WTC11 (cell line): ENCODE measurements around the gene RBPMS2. TPM values are rescaled to one million over a fixed set of nuclear protein-coding genes. Genes with fewer than 3 reads are reported as not detected.

Source experiments
- ATAC-seq: fragments of 200-7000 bp; cut with Tn5 transposase; 2 replicates; pipeline ENCODE4 v1.10.0; 2021; ENCODE audit warnings: mild to moderate bottlenecking, moderate library complexity
- CTCF ChIA-PET: fragments of 300-600 bp; sonication (Branson Sonifier 250); formaldehyde crosslinking; loops from one replicate; lab custom pipeline; 2021; ENCODE audit warnings: antibody characterized with exemption; lab: Charles Lee
- POLR2A ChIA-PET: fragments of 350-600 bp; sonication (Branson Sonifier 250); formaldehyde crosslinking; loops from one replicate; lab custom pipeline; 2021; ENCODE audit warnings: antibody characterized with exemption; lab: Charles Lee
- DNase-seq: peaks from one replicate; pipeline ENCODE4 v3.0.0; 2021; ENCODE audit warnings: low spot score
- H3K27ac Mint-ChIP-seq: 2 replicates; pipeline ENCODE4 v1.8.0; 2021; ENCODE audit warnings: mixed read lengths
- H3K27me3 Mint-ChIP-seq: 2 replicates; pipeline ENCODE4 v1.8.0; 2021; ENCODE audit warnings: low read depth, mild to moderate bottlenecking, moderate library complexity, mixed read lengths
- H3K36me3 Mint-ChIP-seq: 2 replicates; pipeline ENCODE4 v1.8.0; 2021; ENCODE audit warnings: mixed read lengths
- H3K4me1 Mint-ChIP-seq: 2 replicates; pipeline ENCODE4 v1.8.0; 2022; ENCODE audit warnings: mixed read lengths
- H3K4me3 Mint-ChIP-seq: 2 replicates; pipeline ENCODE4 v1.8.0; 2021; ENCODE audit warnings: mild to moderate bottlenecking, moderate library complexity, mixed read lengths
- H3K9me3 Mint-ChIP-seq: 2 replicates; pipeline ENCODE4 v1.8.0; 2021; ENCODE audit warnings: mixed read lengths
- AFF4 ChIP-seq: sonication (generic); formaldehyde crosslinking; IDR thresholded peaks from 2 replicates; pipeline ENCODE4 v1.8.1; 2023; ENCODE audit warnings: mild to moderate bottlenecking, missing genetic modification reagents, borderline replicate concordance
- AR ChIP-seq: fragments of 250-450 bp; sonication (Bioruptor Pico); IDR thresholded peaks from 2 replicates; pipeline ENCODE4 v1.9.0; 2021; ENCODE audit warnings: mild to moderate bottlenecking
- CDX4 ChIP-seq: fragments of 250-450 bp; sonication (Bioruptor Pico); IDR thresholded peaks from 2 replicates; pipeline ENCODE4 v1.9.0; 2021; ENCODE audit warnings: moderate library complexity, mild to moderate bottlenecking, inconsistent platforms, borderline replicate concordance
- ELF4 ChIP-seq: sonication (generic); formaldehyde crosslinking; IDR thresholded peaks from 2 replicates; pipeline ENCODE4 v1.8.1; 2022; ENCODE audit warnings: low read depth, mild to moderate bottlenecking, moderate library complexity, missing genetic modification reagents
- FOXK1 ChIP-seq: sonication (generic); formaldehyde crosslinking; IDR thresholded peaks from 2 replicates; pipeline ENCODE4 v1.8.0; 2022; ENCODE audit warnings: mild to moderate bottlenecking, moderate library complexity, missing genetic modification reagents
- GTF2I ChIP-seq: fragments of 250-450 bp; sonication (Bioruptor Pico); conservative IDR thresholded peaks from 2 replicates; pipeline ENCODE4 v1.4.0; 2021; ENCODE audit warnings: mild to moderate bottlenecking
- NFE2L1 ChIP-seq: sonication (generic); formaldehyde crosslinking; IDR thresholded peaks from 2 replicates; pipeline ENCODE4 v1.8.1; 2023; ENCODE audit warnings: missing genetic modification reagents
- NR1H2 ChIP-seq: sonication (generic); formaldehyde crosslinking; IDR thresholded peaks from 2 replicates; pipeline ENCODE4 v1.9.0; 2021; ENCODE audit warnings: mild to moderate bottlenecking, moderate library complexity, missing genetic modification reagents
- SMAD3 ChIP-seq: sonication (generic); formaldehyde crosslinking; IDR thresholded peaks from 2 replicates; pipeline ENCODE4 v1.8.0; 2022; ENCODE audit warnings: missing genetic modification reagents, mild to moderate bottlenecking, borderline replicate concordance
- SOX15 ChIP-seq: fragments of 250-450 bp; sonication (Bioruptor Pico); IDR thresholded peaks from 2 replicates; pipeline ENCODE4 v1.9.0; 2021; ENCODE audit warnings: mild to moderate bottlenecking
- TCF7 ChIP-seq: sonication (generic); formaldehyde crosslinking; IDR thresholded peaks from 2 replicates; pipeline ENCODE4 v1.8.0; 2022; ENCODE audit warnings: mild to moderate bottlenecking, low read depth, missing genetic modification reagents, moderate library complexity
- TEAD1 ChIP-seq: sonication (generic); formaldehyde crosslinking; IDR thresholded peaks from 2 replicates; pipeline ENCODE4 v1.8.0; 2022; ENCODE audit warnings: mild to moderate bottlenecking, missing genetic modification reagents
- TEAD4 ChIP-seq: sonication (generic); formaldehyde crosslinking; IDR thresholded peaks from 2 replicates; pipeline ENCODE4 v1.8.0; 2022; ENCODE audit warnings: mild to moderate bottlenecking, missing genetic modification reagents
- ZNF121 ChIP-seq: sonication (generic); formaldehyde crosslinking; IDR thresholded peaks from 2 replicates; pipeline ENCODE4 v1.8.0; 2023; ENCODE audit warnings: missing genetic modification reagents
- total RNA-seq: library from RNA; stranded (reverse); gene quantifications from 3 replicates; pipeline ENCODE4 v1.2.3, GENCODE V29; 2021
- TF ChIP-seq, protein P1 (sequence below): sonication (generic); formaldehyde crosslinking; IDR thresholded peaks from 2 replicates; pipeline ENCODE4 v1.8.0; 2023; ENCODE audit warnings: mild to moderate bottlenecking, missing genetic modification reagents
- TF ChIP-seq, protein P2 (sequence below): sonication (generic); formaldehyde crosslinking; IDR thresholded peaks from 2 replicates; pipeline ENCODE4 v1.8.0; 2023; ENCODE audit warnings: missing genetic modification reagents, mild to moderate bottlenecking, borderline replicate concordance
- TF ChIP-seq, protein P3 (sequence below): sonication (generic); formaldehyde crosslinking; IDR thresholded peaks from 2 replicates; pipeline ENCODE4 v1.8.0; 2022; ENCODE audit warnings: mild to moderate bottlenecking, missing genetic modification reagents
- TF ChIP-seq, protein P4 (sequence below): sonication (generic); formaldehyde crosslinking; IDR thresholded peaks from 2 replicates; pipeline ENCODE4 v1.8.1; 2022; ENCODE audit warnings: mild to moderate bottlenecking, missing genetic modification reagents, moderate library complexity, borderline replicate concordance
- TF ChIP-seq, protein P5 (sequence below): fragments of 250-450 bp; sonication (Bioruptor Pico); IDR thresholded peaks from 2 replicates; pipeline ENCODE4 v1.8.0; 2021; ENCODE audit warnings: mild to moderate bottlenecking

RBPMS2 gene
- total RNA-seq, 1 experiment from 2014 or later, result 195 TPM

DNA sequence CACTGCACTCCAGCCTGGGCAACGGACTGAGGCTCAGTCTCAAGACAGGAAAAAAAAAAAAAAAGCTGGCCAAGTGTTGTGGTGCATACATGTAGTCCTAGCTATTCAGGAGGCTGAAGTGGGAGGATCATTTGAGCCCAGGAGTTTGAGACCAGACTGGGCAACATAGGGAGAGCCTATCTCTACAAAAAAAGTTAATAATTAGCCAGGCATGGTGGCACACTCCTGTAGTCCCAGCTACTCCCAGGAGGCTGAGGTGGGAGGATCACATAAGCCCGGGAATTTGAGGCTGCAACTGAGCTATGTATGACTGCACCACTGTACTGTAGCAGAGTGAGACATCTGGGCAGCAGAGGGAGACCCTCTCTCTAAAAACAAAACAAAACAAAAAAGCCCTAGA, 58.9 kb downstream of the RBPMS2 start (continued):
- TF ChIP-seq, protein P1, sequence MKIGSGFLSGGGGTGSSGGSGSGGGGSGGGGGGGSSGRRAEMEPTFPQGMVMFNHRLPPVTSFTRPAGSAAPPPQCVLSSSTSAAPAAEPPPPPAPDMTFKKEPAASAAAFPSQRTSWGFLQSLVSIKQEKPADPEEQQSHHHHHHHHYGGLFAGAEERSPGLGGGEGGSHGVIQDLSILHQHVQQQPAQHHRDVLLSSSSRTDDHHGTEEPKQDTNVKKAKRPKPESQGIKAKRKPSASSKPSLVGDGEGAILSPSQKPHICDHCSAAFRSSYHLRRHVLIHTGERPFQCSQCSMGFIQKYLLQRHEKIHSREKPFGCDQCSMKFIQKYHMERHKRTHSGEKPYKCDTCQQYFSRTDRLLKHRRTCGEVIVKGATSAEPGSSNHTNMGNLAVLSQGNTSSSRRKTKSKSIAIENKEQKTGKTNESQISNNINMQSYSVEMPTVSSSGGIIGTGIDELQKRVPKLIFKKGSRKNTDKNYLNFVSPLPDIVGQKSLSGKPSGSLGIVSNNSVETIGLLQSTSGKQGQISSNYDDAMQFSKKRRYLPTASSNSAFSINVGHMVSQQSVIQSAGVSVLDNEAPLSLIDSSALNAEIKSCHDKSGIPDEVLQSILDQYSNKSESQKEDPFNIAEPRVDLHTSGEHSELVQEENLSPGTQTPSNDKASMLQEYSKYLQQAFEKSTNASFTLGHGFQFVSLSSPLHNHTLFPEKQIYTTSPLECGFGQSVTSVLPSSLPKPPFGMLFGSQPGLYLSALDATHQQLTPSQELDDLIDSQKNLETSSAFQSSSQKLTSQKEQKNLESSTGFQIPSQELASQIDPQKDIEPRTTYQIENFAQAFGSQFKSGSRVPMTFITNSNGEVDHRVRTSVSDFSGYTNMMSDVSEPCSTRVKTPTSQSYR (CRISPR knock-in tag), result no peak
- TF ChIP-seq FOXK1 (CRISPR knock-in tag), result no peak
- no peak for TF ChIP-seq TCF7 (CRISPR knock-in tag)
- no peak for TF ChIP-seq NR1H2 (CRISPR knock-in tag)

GRCh38 chr15:64713592-64713991, 61.8 kb downstream of the RBPMS2 start:
- CTCF ChIA-PET, result interaction anchor here (1.2 kb wide), 1 partner anchor 15 kb away, joined by 4 read pairs; no protein-coding TSS in a partner anchor
- Mint-ChIP-seq H3K9me3 (no peaks in the 10 kb centered on the region), H3K36me3 (peaks cover 72% of the 10 kb centered on the region), H3K4me3 (no peak overlapping the region), H3K27me3 (no peaks in the 10 kb centered on the region), H3K4me1 (no peaks in the 10 kb centered on the region), H3K27ac (no peak overlapping the region)
- DNase-seq (no peak), ATAC-seq (no peak)
- POLR2A ChIA-PET, result no interaction called here
- TF ChIP-seq TEAD4 (CRISPR knock-in tag), result no peak
- no peak for TF ChIP-seq CDX4
- TF ChIP-seq TCF7 (CRISPR knock-in tag), result no peak
- TF ChIP-seq, protein P2, sequence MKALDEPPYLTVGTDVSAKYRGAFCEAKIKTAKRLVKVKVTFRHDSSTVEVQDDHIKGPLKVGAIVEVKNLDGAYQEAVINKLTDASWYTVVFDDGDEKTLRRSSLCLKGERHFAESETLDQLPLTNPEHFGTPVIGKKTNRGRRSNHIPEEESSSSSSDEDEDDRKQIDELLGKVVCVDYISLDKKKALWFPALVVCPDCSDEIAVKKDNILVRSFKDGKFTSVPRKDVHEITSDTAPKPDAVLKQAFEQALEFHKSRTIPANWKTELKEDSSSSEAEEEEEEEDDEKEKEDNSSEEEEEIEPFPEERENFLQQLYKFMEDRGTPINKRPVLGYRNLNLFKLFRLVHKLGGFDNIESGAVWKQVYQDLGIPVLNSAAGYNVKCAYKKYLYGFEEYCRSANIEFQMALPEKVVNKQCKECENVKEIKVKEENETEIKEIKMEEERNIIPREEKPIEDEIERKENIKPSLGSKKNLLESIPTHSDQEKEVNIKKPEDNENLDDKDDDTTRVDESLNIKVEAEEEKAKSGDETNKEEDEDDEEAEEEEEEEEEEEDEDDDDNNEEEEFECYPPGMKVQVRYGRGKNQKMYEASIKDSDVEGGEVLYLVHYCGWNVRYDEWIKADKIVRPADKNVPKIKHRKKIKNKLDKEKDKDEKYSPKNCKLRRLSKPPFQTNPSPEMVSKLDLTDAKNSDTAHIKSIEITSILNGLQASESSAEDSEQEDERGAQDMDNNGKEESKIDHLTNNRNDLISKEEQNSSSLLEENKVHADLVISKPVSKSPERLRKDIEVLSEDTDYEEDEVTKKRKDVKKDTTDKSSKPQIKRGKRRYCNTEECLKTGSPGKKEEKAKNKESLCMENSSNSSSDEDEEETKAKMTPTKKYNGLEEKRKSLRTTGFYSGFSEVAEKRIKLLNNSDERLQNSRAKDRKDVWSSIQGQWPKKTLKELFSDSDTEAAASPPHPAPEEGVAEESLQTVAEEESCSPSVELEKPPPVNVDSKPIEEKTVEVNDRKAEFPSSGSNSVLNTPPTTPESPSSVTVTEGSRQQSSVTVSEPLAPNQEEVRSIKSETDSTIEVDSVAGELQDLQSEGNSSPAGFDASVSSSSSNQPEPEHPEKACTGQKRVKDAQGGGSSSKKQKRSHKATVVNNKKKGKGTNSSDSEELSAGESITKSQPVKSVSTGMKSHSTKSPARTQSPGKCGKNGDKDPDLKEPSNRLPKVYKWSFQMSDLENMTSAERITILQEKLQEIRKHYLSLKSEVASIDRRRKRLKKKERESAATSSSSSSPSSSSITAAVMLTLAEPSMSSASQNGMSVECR, result no peak
- no peak for TF ChIP-seq SOX15 (CRISPR knock-in tag)
- TF ChIP-seq ELF4 (CRISPR knock-in tag), result no peak
- TF ChIP-seq GTF2I, result no peak
- TF ChIP-seq AR (CRISPR knock-in tag), result no peak
- TF ChIP-seq NFE2L1 (CRISPR knock-in tag), result no peak
- TF ChIP-seq TEAD1 (CRISPR knock-in tag), result no peak
- TF ChIP-seq SMAD3 (CRISPR knock-in tag), result no peak
- TF ChIP-seq, protein P3, sequence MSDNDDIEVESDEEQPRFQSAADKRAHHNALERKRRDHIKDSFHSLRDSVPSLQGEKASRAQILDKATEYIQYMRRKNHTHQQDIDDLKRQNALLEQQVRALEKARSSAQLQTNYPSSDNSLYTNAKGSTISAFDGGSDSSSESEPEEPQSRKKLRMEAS (CRISPR knock-in tag), result no peak
- no peak for TF ChIP-seq AFF4 (CRISPR knock-in tag)
- TF ChIP-seq, protein P4, sequence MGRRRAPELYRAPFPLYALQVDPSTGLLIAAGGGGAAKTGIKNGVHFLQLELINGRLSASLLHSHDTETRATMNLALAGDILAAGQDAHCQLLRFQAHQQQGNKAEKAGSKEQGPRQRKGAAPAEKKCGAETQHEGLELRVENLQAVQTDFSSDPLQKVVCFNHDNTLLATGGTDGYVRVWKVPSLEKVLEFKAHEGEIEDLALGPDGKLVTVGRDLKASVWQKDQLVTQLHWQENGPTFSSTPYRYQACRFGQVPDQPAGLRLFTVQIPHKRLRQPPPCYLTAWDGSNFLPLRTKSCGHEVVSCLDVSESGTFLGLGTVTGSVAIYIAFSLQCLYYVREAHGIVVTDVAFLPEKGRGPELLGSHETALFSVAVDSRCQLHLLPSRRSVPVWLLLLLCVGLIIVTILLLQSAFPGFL (CRISPR knock-in tag), result no peak
- TF ChIP-seq, protein P5, sequence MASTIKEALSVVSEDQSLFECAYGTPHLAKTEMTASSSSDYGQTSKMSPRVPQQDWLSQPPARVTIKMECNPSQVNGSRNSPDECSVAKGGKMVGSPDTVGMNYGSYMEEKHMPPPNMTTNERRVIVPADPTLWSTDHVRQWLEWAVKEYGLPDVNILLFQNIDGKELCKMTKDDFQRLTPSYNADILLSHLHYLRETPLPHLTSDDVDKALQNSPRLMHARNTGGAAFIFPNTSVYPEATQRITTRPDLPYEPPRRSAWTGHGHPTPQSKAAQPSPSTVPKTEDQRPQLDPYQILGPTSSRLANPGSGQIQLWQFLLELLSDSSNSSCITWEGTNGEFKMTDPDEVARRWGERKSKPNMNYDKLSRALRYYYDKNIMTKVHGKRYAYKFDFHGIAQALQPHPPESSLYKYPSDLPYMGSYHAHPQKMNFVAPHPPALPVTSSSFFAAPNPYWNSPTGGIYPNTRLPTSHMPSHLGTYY (CRISPR knock-in tag), result no peak
- TF ChIP-seq ZNF121 (CRISPR knock-in tag), result no peak
